WTC11 (cell line): ENCODE data around the gene ARL5A.

Experiments used
- GRHL2 ChIP-seq: fragments of 250-450 bp; sonication (Bioruptor Pico); IDR thresholded peaks from 2 replicates; pipeline ENCODE4 v1.8.0; 2022; ENCODE audit warnings: mild to moderate bottlenecking, moderate library complexity; ENCODE audit not compliant: insufficient replicate concordance, severe bottlenecking
- TF ChIP-seq, protein P1 (sequence below): fragments of 200-600 bp; IDR thresholded peaks from 2 replicates; pipeline ENCODE4 v1.8.0; 2022; ENCODE audit warnings: antibody characterized with exemption

DNA sequence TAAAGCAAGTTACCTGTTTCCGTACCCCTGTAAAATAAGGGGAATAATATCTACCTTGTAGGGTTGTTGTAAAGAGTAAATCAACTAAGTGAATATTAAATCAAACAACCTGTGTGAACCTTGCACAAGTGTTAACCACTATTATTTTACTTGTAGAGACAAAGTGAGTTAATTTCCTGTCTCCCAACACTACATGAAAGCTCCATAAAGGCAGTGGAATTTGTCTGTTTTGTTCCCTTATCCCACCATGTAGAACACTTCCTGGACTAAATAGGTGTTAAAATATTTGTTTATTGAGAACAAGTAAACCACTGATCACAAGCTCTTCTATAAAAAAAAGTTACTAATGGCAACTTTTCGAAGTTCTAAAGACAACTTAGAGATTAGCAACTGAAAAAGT, 3.3 kb downstream of the ARL5A start:
- TF ChIP-seq GRHL2 (CRISPR knock-in tag) = no peak
- TF ChIP-seq, protein P1, sequence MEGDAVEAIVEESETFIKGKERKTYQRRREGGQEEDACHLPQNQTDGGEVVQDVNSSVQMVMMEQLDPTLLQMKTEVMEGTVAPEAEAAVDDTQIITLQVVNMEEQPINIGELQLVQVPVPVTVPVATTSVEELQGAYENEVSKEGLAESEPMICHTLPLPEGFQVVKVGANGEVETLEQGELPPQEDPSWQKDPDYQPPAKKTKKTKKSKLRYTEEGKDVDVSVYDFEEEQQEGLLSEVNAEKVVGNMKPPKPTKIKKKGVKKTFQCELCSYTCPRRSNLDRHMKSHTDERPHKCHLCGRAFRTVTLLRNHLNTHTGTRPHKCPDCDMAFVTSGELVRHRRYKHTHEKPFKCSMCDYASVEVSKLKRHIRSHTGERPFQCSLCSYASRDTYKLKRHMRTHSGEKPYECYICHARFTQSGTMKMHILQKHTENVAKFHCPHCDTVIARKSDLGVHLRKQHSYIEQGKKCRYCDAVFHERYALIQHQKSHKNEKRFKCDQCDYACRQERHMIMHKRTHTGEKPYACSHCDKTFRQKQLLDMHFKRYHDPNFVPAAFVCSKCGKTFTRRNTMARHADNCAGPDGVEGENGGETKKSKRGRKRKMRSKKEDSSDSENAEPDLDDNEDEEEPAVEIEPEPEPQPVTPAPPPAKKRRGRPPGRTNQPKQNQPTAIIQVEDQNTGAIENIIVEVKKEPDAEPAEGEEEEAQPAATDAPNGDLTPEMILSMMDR = no peak
